PC-3 (cell line): ENCODE measurements around the gene KIAA1210. TPM values are rescaled to one million over a fixed set of nuclear protein-coding genes. Genes with fewer than 3 reads are reported as not detected.

Experiments
- ATAC-seq: fragments of 200-7000 bp; cut with Tn5 transposase; 2 replicates; pipeline ENCODE4 v1.9.1; 2020; ENCODE audit warnings: mild to moderate bottlenecking, moderate library complexity
- BruUV-seq: library from RNA; stranded (reverse); fragments of 400-500 nt; replicated peaks from 2 replicates; lab custom pipeline; 2021; lab: Mats Ljungman, UMichigan
- CTCF ChIA-PET: fragments of 300-600 bp; sonication (Branson Sonifier 250); formaldehyde crosslinking; loops from one replicate; lab custom pipeline; 2022; ENCODE audit warnings: antibody characterized with exemption; lab: Charles Lee
- POLR2A ChIA-PET: fragments of 300-600 bp; sonication (Branson Sonifier 250); formaldehyde crosslinking; loops from one replicate; lab custom pipeline; 2022; ENCODE audit warnings: antibody characterized with exemption; ENCODE audit not compliant: unreplicated experiment; lab: Charles Lee
- DNase-seq: peaks from one replicate; pipeline ENCODE4 v3.0.0-alpha.2; 2015
- H2AFZ ChIP-seq: fragments of 300-600 bp; sonication (generic); 2 replicates; pipeline ENCODE4 v1.6.0; 2016; ENCODE audit warnings: antibody characterized with exemption, low read length
- H3F3A ChIP-seq: fragments of 300-600 bp; sonication (generic); one replicate; pipeline ENCODE4 v1.6.0; 2017; ENCODE audit warnings: antibody characterized with exemption, low read length, control low read depth, mild to moderate bottlenecking; ENCODE audit not compliant: unreplicated experiment
- H3K27ac ChIP-seq: fragments of 300-600 bp; sonication (generic); 2 replicates; pipeline ENCODE4 v1.5.1; 2016; ENCODE audit warnings: mild to moderate bottlenecking, low read length
- H3K27me3 ChIP-seq: fragments of 300-600 bp; sonication (generic); 2 replicates; pipeline ENCODE4 v1.6.1; 2016; ENCODE audit warnings: low read length, mixed read lengths
- H3K36me3 ChIP-seq: fragments of 300-600 bp; sonication (generic); 2 replicates; pipeline ENCODE4 v1.6.1; 2016; ENCODE audit warnings: low read depth, mixed run types, low read length, mixed read lengths
- H3K4me1 ChIP-seq: fragments of 300-600 bp; sonication (generic); 2 replicates; pipeline ENCODE4 v1.5.1; 2016; ENCODE audit warnings: low read length; ENCODE audit not compliant: insufficient read depth
- H3K4me2 ChIP-seq: fragments of 300-600 bp; sonication (generic); 2 replicates; pipeline ENCODE4 v1.6.0; 2016; ENCODE audit warnings: low read length
- H3K4me3 ChIP-seq: fragments of 300-600 bp; sonication (generic); 2 replicates; pipeline ENCODE4 v1.5.1; 2016; ENCODE audit warnings: mild to moderate bottlenecking, low read length, mixed read lengths
- H3K79me2 ChIP-seq: fragments of 300-600 bp; sonication (generic); 2 replicates; pipeline ENCODE4 v1.6.1; 2017; ENCODE audit warnings: low read length, mixed read lengths
- H3K9ac ChIP-seq: fragments of 300-600 bp; sonication (generic); 2 replicates; pipeline ENCODE4 v1.6.0; 2016; ENCODE audit warnings: mild to moderate bottlenecking, low read length
- H3K9me2 ChIP-seq: fragments of 300-600 bp; sonication (generic); replicated peaks from 2 replicates; pipeline ENCODE4 v1.6.1; 2016; ENCODE audit warnings: mixed run types, low read length, mixed read lengths
- H3K9me3 ChIP-seq: fragments of 300-600 bp; sonication (generic); 2 replicates; pipeline ENCODE4 v1.6.1; 2016; ENCODE audit warnings: low read length, mixed read lengths
- H4K20me1 ChIP-seq: fragments of 300-600 bp; sonication (generic); 2 replicates; pipeline ENCODE4 v1.6.1; 2016; ENCODE audit warnings: low read length, mixed read lengths
- CTCF ChIP-seq: fragments of 300-600 bp; sonication (generic); conservative IDR thresholded peaks from 2 replicates; pipeline ENCODE4 v1.5.1; 2017; ENCODE audit warnings: antibody characterized with exemption, low read depth, mild to moderate bottlenecking, low read length
- EZH2 ChIP-seq: fragments of 300-600 bp; sonication (generic); IDR thresholded peaks from one replicate; pipeline ENCODE4 v1.6.1; 2017; ENCODE audit warnings: antibody characterized with exemption, mild to moderate bottlenecking, low read length; ENCODE audit not compliant: unreplicated experiment
- EZH2phosphoT487 ChIP-seq: fragments of 300-600 bp; sonication (generic); IDR thresholded peaks from 2 replicates; pipeline ENCODE4 v1.6.1; 2018; ENCODE audit warnings: mild to moderate bottlenecking, antibody characterized with exemption, low read length, borderline replicate concordance
- intact Hi-C: fragments of 100-400 bp; cut with micrococcal nuclease; formaldehyde crosslinking; loops from 2 replicates; pipeline ENCODE4 v1.9.0; 2023
- total RNA-seq: library from RNA; depleted of rRNA; stranded (reverse); fragments of >200 nt; gene quantifications from 2 replicates; pipeline ENCODE4 v1.2.3, GENCODE V29; 2014

Gene KIAA1210
- total RNA-seq, 1 experiment from 2014 or later: 0.07 TPM

- Histone ChIP-seq H3K9me2 (no peaks in the 10 kb centered on the region), H3K4me3 (no peak overlapping the region), H3K4me2 (no peak overlapping the region), H3F3A (no peaks in the 10 kb centered on the region), H3K36me3 (no peaks in the 10 kb centered on the region), H3K9me3 (no peaks in the 10 kb centered on the region), H3K27ac (no peak overlapping the region), H2AFZ (no peak overlapping the region), H3K9ac (no peak overlapping the region), H3K4me1 (peaks cover 15% of the 10 kb centered on the region), H4K20me1 (no peaks in the 10 kb centered on the region), H3K79me2 (no peaks in the 10 kb centered on the region), H3K27me3 (no peaks in the 10 kb centered on the region)
- no peak for DNase-seq
- no peak for ATAC-seq
- ChIA-PET POLR2A (interaction anchor here (0.6 kb wide), 1 partner anchor 23 kb away, joined by 4 read pairs; no protein-coding TSS in a partner anchor), CTCF (no interaction called here)
- intact Hi-C loops: no loop called here
- BruUV-seq: no TSS peak
- no peak for TF ChIP-seq EZH2phosphoT487
Observed at GRCh38 chrX:119071381-119071780, 56.2 kb downstream of the KIAA1210 start.

DNA sequence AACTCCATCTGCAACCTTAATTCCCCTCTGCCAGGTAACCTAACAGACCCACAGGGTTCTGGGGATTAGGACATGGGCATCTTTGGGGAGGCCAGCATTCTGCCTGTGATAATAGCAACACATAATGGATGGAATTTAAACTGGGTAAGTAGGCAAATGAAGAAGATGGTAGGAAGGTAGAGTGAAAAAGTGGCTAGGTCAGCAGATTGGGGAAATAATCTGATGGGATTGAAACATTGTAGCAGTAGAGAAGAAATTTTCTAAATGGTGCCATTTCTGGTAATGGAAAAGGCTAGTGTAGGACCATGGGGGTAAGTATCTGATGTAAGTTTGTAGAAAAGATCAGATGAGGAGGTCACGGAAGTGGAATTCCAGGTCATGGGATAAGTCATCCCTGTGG lies 57.9 kb downstream of the KIAA1210 start:
- Histone ChIP-seq H3F3A (no peaks in the 10 kb centered on the region), H3K4me1 (peaks cover 7% of the 10 kb centered on the region), H3K9me2 (no peaks in the 10 kb centered on the region), H3K27ac (no peak overlapping the region), H3K79me2 (no peaks in the 10 kb centered on the region), H2AFZ (no peak overlapping the region), H3K9ac (no peak overlapping the region), H3K9me3 (no peaks in the 10 kb centered on the region), H3K27me3 (no peaks in the 10 kb centered on the region), H3K4me3 (no peak overlapping the region), H4K20me1 (no peaks in the 10 kb centered on the region), H3K36me3 (no peaks in the 10 kb centered on the region), H3K4me2 (no peak overlapping the region)
- ATAC-seq (no peak), DNase-seq (no peak)
- POLR2A ChIA-PET: no interaction called here
- no TSS peak for BruUV-seq
- CTCF ChIA-PET: no interaction called here
- TF ChIP-seq EZH2: no peak
- no peak for TF ChIP-seq CTCF
- no peak for TF ChIP-seq EZH2phosphoT487
- intact Hi-C loops: loop anchor here (5.0 kb wide), 1 partner anchor 148 kb away; no protein-coding TSS in a partner anchor

DNA sequence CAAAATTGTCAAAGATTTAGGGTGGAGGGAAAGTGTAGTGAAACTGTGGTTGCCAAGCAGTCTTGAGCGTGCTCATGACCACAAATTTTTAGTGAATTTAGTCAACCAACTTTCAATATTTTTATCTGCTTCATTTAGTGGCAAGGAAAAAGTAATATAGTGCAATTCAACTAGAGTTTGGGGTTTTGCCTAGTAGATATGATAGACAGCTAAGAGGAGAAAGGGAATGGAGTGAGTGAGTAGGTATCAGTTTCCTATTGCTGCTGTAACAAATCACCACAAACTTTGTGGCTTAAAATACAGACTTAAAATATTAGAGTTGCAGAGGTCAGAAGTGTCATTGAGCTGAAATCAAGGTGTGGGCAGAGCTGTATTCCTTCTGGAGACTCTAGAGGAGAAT lies 58.5 kb downstream of the KIAA1210 start:
- no peaks in the 10 kb centered on the region for H4K20me1 ChIP-seq
- no peak for ATAC-seq
- TF ChIP-seq EZH2phosphoT487 (no peak), CTCF (no peak), EZH2 (no peak)
- no peak overlapping the region for H3K9ac ChIP-seq
- no peaks in the 10 kb centered on the region for H3F3A ChIP-seq
- no peak for DNase-seq
- CTCF ChIA-PET: no interaction called here
- no peak overlapping the region for H2AFZ ChIP-seq
- H3K9me3 ChIP-seq: no peaks in the 10 kb centered on the region
- no peak overlapping the region for H3K4me3 ChIP-seq
- no TSS peak for BruUV-seq
- no peaks in the 10 kb centered on the region for H3K9me2 ChIP-seq
- intact Hi-C loops: loop anchor here (5.0 kb wide), 1 partner anchor 148 kb away; no protein-coding TSS in a partner anchor
- H3K79me2 ChIP-seq: no peaks in the 10 kb centered on the region
- POLR2A ChIA-PET: no interaction called here
- H3K27me3 ChIP-seq: no peaks in the 10 kb centered on the region
- H3K27ac ChIP-seq: no peak overlapping the region
- no peak overlapping the region for H3K4me2 ChIP-seq
- no peaks in the 10 kb centered on the region for H3K36me3 ChIP-seq
- peaks cover 4% of the 10 kb centered on the region; the same call in 1 of the 2 replicates for H3K4me1 ChIP-seq
